Thymus (tissue), 11 donors: ENCODE measurements around the gene FAM169A. TPM values are rescaled to one million over a fixed set of nuclear protein-coding genes. Genes with fewer than 3 reads are reported as not detected.

Experiments used
- DNase-seq, 9 donors: peaks; one replicate each; pipeline ENCODE4 v3.0.0-alpha.2; 2013; ENCODE audit warnings: low spot score in 9 of 9, low read depth in 6 of 9, missing footprints in 1 of 9
- H3K27ac ChIP-seq, 2 donors: one replicate each; pipeline ENCODE4 v1.5.1; 2013; ENCODE audit warnings: control low read depth in 1 of 2, low read depth in 1 of 2, low read length in 1 of 2, mild to moderate bottlenecking in 1 of 2, moderate library complexity in 1 of 2
- H3K27me3 ChIP-seq, 2 donors: one replicate each; pipeline ENCODE4 v1.5.1; 2013; ENCODE audit warnings: low read length in 1 of 2; ENCODE audit not compliant: control insufficient read depth in 2 of 2, insufficient read depth in 1 of 2
- H3K36me3 ChIP-seq, 2 donors: one replicate each; pipeline ENCODE4 v1.5.1; 2013; ENCODE audit warnings: low read length in 1 of 2, mild to moderate bottlenecking in 1 of 2, moderate library complexity in 1 of 2; ENCODE audit not compliant: control insufficient read depth in 2 of 2, insufficient read depth in 2 of 2
- H3K4me1 ChIP-seq, 2 donors: one replicate each; pipeline ENCODE4 v1.5.1; 2013; ENCODE audit warnings: low read length in 2 of 2; ENCODE audit not compliant: control insufficient read depth in 2 of 2, insufficient read depth in 2 of 2
- H3K4me3 ChIP-seq, 2 donors: one replicate each; pipeline ENCODE4 v1.5.1; 2013; ENCODE audit warnings: low read length in 2 of 2, control low read depth in 1 of 2, mild to moderate bottlenecking in 1 of 2
- H3K9me3 ChIP-seq, 2 donors: one replicate each; pipeline ENCODE4 v1.5.1; 2013; ENCODE audit warnings: low read length in 1 of 2, mild to moderate bottlenecking in 1 of 2; ENCODE audit not compliant: control insufficient read depth in 2 of 2, insufficient read depth in 1 of 2
- WGBS: extraction: QIAGEN DNeasy Blood & Tissue Kit; methylation state at CpG from one replicate; pipeline ENCODE4 v1.1.7; 2013; 5-methylcytosine and 5-hydroxymethylcytosine counted together
- polyA plus RNA-seq: library from polyadenylated mRNA; stranded (reverse); fragments of 200-250 nt; gene quantifications from one replicate; pipeline ENCODE4 v1.2.3, GENCODE V29; 2013
- total RNA-seq: library from RNA; stranded (reverse); fragments of 120-200 nt; gene quantifications from one replicate; pipeline ENCODE4 v1.2.4, GENCODE V29; 2013
- donor health status: healthy.

The FAM169A gene
- total and polyA plus RNA-seq, 2 donors, result 5.3 to 11.6 TPM

GRCh38 chr5:74787424-74787823, 78.8 kb downstream of the FAM169A start:
- Histone ChIP-seq H3K27ac (no peak overlapping the region), H3K9me3 (no peaks in the 10 kb centered on the region), H3K27me3 (no peaks in the 10 kb centered on the region), H3K4me1 (no peaks in the 10 kb centered on the region), H3K36me3 (peaks cover 10 to 12% of the 10 kb centered on the region in 2 donors), H3K4me3 (no peak overlapping the region)
- DNase-seq, result no peak
- WGBS, result 96% methylated on average over 6 of the region's 6 CpGs

GRCh38 chr5:74786851-74787250, 79.3 kb downstream of the FAM169A start:
- H3K27me3 ChIP-seq, result no peaks in the 10 kb centered on the region
- H3K9me3 ChIP-seq, result no peaks in the 10 kb centered on the region
- H3K4me1 ChIP-seq, result no peaks in the 10 kb centered on the region
- WGBS, result 98% methylated on average over 6 of the region's 6 CpGs
- peaks cover 10% of the 10 kb centered on the region in 2 donors for H3K36me3 ChIP-seq
- no peak for DNase-seq
- no peak overlapping the region for H3K27ac ChIP-seq
- no peak overlapping the region for H3K4me3 ChIP-seq

- Histone ChIP-seq H3K9me3 (no peaks in the 10 kb centered on the region), H3K27me3 (no peaks in the 10 kb centered on the region), H3K27ac (no peak overlapping the region), H3K4me3 (no peak overlapping the region), H3K36me3 (peaks cover 12 to 37% of the 10 kb centered on the region in 2 donors), H3K4me1 (no peaks in the 10 kb centered on the region)
- no peak for DNase-seq
- 98% methylated on average over 2 of the region's 2 CpGs for WGBS
Measured at GRCh38 chr5:74778609-74779008, 87.6 kb downstream of the FAM169A start.

DNA sequence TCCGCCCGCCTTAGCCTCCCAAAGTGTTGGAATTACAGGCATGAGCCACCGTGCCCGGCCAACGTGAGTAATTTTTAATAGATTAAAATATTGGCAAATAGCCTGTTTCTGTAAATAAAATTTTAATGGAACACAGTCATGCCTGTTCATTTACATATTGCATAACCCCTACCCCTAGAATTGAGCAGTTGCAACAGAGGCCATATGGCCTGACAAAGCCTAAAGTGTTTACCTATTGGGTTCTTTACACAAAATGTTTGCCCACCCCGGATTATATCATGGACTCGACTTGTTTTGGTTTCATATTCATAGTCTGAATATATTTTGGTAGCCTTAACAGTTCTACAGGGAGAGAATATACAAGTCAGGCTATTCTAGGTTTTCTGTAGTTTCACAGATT, 93.8 kb downstream of the FAM169A start:
- DNase-seq, result no peak
- H3K9me3 ChIP-seq, result no peaks in the 10 kb centered on the region

GRCh38 chr5:74767579-74767913, 98.6 kb downstream of the FAM169A start:
- H3K9me3 ChIP-seq, result no peaks in the 10 kb centered on the region
- H3K4me1 ChIP-seq, result peaks cover 9 to 20% of the 10 kb centered on the region in 2 donors
- H3K4me3 ChIP-seq, result peak overlapping the region; percentile 75 to 98
- DNase-seq, result peak in 1 of 9 donors; percentile 2
- H3K36me3 ChIP-seq, result peaks cover 7 to 28% of the 10 kb centered on the region in 2 donors
- H3K27me3 ChIP-seq, result no peaks in the 10 kb centered on the region
- 1% methylated on average over 9 of the region's 9 CpGs for WGBS
- peak overlapping the region; percentile 77 to 88 for H3K27ac ChIP-seq

More for the DNA sequence above, 93.8 kb downstream of the FAM169A start:
- H3K27ac ChIP-seq, result no peak overlapping the region
- H3K27me3 ChIP-seq, result no peaks in the 10 kb centered on the region
- 98% methylated on average over 7 of the region's 7 CpGs for WGBS
- H3K36me3 ChIP-seq, result peaks cover 17 to 55% of the 10 kb centered on the region in 2 donors
- no peak overlapping the region for H3K4me3 ChIP-seq
- H3K4me1 ChIP-seq, result peaks cover 5 to 7% of the 10 kb centered on the region in 2 donors

DNA sequence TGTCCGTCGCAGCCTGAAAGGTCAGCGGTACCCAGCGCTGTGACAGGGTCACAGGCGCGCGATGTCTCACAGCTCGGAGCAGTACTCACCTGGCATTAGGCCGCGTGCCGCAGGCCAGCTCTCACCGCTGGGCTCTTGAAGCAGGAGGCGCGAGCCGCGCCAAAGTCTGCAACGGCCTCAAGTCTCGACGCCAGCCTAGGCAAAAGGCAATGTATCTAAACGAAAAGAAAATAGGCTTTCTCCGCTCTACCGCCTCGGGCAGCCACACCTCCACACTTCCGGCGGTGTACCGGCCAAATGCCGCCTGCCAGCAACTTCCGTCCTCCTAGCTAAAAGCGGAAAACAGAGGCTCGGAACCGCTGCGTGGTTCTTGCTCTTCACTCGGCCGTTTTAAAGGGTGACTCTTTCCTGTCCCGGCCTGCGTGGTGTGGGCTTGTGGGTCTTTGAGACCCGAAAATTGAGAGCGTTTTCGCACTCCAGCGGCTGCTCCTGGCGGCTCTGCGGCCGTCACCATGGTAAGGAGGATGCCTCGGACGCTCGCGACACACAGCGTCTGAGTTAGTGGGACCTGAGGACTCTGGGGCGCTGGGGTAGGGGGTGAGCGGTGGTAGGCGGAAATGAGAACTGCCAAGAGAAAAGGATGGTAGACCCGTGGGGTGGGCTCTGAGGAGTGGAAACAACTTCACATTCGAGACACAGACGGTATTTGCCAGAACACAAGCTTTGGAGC, 99.2 kb downstream of the FAM169A start, which contains the start of the genes GFM2 and NSA2:
GFM2 (minus strand) TSS at position 269 of the 730 bp plus-strand sequence. CDS start 3,375 bp downstream, outside the sequence.
NSA2 (plus strand) TSS at position 401 of the 730 bp plus-strand sequence; CDS start at position 513, 112 bp downstream.
- Histone ChIP-seq H3K4me3 (peak within 1 kb of the TSS; percentile 75 to 98), H3K27me3 (no peaks in the 10 kb centered on the region), H3K36me3 (peaks cover 5 to 29% of the 10 kb centered on the region in 2 donors), H3K27ac (peak within 1 kb of the TSS; percentile 77 to 88), H3K9me3 (no peaks in the 10 kb centered on the region), H3K4me1 (peaks cover 9 to 20% of the 10 kb centered on the region in 2 donors)
- peak; percentile 83 to 98 (median 93) for DNase-seq
- WGBS, result under 1% methylated on average over 54 of the region's 54 CpGs

DNA sequence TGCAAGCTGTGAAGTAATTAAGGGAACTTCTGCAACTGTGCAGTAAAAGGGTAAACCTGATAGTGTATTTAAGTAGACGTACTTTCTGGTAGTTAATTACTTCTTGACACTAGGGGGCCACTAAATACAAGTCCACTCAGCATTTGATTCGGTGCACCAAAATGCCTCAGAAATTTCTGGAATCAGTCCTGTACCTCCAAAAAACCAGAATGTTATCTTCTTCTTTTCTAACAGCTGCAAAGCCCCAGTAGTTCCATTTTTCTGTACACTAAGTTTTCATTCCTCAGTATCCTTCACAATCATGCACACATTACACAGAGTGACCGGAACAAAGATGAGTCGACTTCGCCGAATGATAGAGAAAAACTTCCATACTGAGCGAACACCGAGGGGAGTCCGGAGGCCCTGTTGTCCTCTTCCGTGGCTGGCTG, 99.8 kb downstream of the FAM169A start:
- DNase-seq, result peak; percentile 20 to 79 (median 39)
- under 1% methylated on average over 10 of the region's 10 CpGs for WGBS
- Histone ChIP-seq H3K36me3 (peaks cover 4 to 35% of the 10 kb centered on the region in 2 donors), H3K27me3 (no peaks in the 10 kb centered on the region), H3K27ac (peak overlapping the region; percentile 19 to 88), H3K4me1 (peaks cover 9 to 20% of the 10 kb centered on the region in 2 donors), H3K4me3 (peak overlapping the region; percentile 75 to 98), H3K9me3 (no peaks in the 10 kb centered on the region)

DNA sequence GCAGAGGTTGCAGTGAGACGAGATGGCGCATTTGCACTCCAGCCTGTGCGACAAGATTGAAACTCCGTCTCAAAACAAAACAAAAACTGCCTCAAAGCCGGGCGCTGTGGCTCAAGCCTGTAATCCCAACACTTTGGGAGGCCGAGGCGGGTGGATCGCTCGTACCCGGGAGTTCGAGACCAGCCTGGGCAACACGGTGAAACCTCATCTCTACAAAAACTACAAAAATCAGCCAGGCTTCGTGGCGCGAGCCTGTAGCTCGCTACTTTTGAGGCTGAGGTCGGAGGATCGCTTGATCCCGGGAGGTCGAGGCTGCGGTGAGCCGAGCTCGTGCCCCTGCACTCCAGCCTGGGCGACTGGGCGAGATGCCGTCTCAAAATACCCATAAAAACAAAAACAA, 100.3 kb downstream of the FAM169A start:
- Histone ChIP-seq H3K4me3 (peak overlapping the region; percentile 75 to 98), H3K27me3 (no peaks in the 10 kb centered on the region), H3K36me3 (peaks cover 4 to 33% of the 10 kb centered on the region in 2 donors), H3K9me3 (no peaks in the 10 kb centered on the region), H3K4me1 (peaks cover 9 to 20% of the 10 kb centered on the region in 2 donors), H3K27ac (no peak overlapping the region)
- 77% methylated on average over 27 of the region's 27 CpGs for WGBS
- no peak for DNase-seq

- Histone ChIP-seq H3K27ac (no peak overlapping the region), H3K36me3 (peaks cover 4 to 30% of the 10 kb centered on the region in 2 donors), H3K4me3 (no peak overlapping the region), H3K4me1 (peaks cover 9 to 20% of the 10 kb centered on the region in 2 donors), H3K9me3 (no peaks in the 10 kb centered on the region), H3K27me3 (no peaks in the 10 kb centered on the region)
- no peak for DNase-seq
- 94% methylated on average over 9 of the region's 9 CpGs for WGBS
Measured at GRCh38 chr5:74765201-74765600, 101.0 kb downstream of the FAM169A start.
